NCI-H82 (cell line): ENCODE measurements around the gene PCDHGA10.
"Not testable (repeated sequence)": the region's sequence is repeated elsewhere in the genome, so short reads cannot be mapped to it uniquely, and the experiment has no call there.

Source experiments
- DNase-seq: peaks from one replicate; lab custom pipeline; 2025; lab: John Stamatoyannopoulos, UW

Gene PCDHGA10

DNA sequence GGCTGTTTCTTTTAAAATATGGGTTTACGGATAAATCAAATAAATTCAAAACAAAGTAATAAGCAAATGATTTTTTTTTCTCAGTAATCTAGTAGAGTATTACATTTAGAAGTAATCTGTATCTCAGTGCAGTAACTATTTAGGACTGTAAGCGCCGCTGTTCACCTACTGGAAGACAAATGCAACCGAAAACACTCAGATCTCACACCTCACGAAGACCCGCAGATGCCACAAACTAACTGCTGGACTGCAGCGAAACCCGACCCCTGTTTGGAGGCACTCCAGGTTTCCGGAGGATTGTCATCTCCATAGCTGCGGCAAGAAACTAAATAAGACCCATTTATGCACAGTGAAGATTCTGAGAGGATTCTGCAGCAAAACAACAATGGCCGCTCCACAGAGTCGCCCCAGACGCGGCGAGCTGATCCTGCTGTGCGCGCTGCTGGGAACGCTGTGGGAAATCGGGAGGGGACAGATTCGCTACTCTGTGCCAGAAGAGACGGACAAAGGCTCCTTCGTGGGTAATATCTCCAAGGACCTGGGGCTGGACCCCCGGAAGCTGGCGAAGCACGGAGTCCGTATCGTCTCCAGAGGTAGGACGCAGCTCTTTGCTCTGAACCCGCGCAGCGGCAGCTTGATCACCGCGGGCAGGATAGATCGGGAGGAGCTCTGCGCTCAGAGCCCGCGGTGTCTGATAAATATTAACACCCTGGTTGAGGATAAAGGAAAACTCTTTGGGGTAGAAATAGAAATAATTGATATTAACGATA lies 20.2 kb upstream of the PCDHGA10 start, which contains the start of gene PCDHGA8:
Gene PCDHGA8 (plus strand): TSS at position 205 of the 770 bp plus-strand sequence. CDS start 181 bp downstream, at position 386.
- no peak for DNase-seq

DNA sequence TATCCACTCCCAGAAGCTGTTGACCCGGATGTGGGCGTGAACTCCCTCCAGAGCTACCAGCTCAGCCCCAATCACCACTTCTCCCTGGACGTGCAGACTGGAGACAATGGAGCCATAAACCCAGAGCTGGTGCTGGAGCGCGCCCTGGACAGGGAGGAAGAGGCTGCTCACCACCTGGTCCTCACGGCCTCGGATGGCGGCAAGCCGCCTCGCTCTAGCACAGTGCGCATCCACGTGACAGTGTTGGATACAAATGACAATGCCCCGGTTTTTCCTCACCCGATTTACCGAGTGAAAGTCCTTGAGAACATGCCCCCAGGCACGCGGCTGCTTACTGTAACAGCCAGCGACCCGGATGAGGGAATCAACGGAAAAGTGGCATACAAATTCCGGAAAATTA lies 19.5 kb upstream of the PCDHGA10 start:
- no peak for DNase-seq

DNA sequence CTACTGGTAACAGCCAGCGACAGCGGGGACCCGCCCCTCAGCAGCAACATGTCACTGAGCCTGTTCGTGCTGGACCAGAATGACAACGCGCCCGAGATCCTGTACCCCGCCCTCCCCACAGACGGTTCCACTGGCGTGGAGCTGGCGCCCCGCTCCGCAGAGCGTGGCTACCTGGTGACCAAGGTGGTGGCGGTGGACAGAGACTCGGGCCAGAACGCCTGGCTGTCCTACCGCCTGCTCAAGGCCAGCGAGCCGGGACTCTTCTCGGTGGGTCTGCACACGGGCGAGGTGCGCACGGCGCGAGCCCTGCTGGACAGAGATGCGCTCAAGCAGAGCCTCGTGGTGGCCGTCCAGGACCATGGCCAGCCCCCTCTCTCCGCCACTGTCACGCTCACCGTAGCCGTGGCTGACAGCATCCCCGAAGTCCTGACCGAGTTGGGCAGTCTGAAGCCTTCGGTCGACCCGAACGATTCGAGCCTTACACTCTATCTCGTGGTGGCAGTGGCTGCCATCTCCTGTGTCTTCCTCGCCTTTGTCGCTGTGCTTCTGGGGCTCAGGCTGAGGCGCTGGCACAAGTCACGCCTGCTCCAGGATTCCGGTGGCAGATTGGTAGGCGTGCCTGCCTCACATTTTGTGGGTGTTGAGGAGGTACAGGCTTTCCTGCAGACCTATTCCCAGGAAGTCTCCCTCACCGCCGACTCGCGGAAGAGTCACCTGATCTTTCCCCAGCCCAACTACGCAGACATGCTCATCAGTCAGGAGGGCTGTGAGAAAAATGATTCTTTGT lies 18.2 kb upstream of the PCDHGA10 start:
- DNase-seq: not testable (repeated sequence)

DNA sequence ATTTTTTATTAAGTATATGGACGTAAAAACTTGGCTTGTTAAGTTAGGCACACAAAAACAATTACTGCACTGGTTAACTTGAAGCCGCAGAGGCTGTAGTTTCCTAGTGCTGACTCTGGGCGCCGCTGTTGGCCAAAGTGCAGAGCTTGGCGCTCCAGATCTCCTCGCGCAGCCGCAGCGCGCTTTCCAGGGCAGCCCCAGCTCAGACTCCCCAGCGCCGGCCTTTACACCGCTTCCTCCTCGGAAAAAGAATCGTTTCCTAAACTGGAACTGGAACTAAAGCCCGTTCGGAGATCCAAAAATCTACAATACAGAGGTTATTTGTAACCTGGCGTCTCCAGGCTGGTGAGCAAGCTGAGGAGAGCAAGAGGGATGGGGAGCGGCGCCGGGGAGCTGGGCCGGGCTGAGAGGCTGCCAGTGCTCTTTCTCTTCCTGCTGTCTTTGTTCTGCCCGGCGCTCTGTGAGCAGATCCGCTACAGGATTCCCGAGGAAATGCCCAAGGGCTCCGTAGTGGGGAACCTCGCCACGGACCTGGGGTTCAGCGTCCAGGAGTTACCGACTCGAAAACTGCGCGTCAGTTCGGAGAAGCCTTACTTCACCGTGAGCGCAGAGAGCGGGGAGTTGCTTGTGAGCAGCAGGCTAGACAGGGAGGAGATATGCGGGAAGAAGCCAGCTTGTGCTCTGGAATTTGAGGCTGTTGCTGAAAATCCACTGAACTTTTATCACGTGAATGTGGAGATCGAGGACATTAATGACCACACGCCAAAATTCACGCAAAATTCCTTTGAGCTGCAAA lies 14.8 kb upstream of the PCDHGA10 start, which contains the start of gene PCDHGB5:
Gene PCDHGB5 (plus strand): TSS at position 192 of the 796 bp plus-strand sequence. CDS start 181 bp downstream, at position 373.
- DNase-seq: not testable (repeated sequence)

DNA sequence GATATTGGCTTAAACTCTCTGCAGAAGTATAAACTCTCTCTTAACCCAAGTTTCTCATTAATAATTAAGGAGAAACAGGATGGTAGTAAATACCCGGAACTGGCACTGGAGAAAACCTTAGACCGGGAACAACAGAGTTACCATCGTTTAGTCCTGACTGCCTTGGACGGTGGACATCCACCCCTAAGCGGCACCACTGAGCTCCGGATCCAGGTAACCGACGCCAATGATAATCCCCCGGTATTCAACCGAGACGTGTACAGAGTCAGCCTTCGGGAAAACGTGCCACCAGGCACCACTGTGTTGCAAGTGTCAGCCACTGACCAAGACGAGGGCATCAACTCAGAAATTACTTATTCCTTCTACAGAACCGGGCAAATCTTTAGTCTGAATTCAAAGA lies 14.2 kb upstream of the PCDHGA10 start:
- no peak for DNase-seq

DNA sequence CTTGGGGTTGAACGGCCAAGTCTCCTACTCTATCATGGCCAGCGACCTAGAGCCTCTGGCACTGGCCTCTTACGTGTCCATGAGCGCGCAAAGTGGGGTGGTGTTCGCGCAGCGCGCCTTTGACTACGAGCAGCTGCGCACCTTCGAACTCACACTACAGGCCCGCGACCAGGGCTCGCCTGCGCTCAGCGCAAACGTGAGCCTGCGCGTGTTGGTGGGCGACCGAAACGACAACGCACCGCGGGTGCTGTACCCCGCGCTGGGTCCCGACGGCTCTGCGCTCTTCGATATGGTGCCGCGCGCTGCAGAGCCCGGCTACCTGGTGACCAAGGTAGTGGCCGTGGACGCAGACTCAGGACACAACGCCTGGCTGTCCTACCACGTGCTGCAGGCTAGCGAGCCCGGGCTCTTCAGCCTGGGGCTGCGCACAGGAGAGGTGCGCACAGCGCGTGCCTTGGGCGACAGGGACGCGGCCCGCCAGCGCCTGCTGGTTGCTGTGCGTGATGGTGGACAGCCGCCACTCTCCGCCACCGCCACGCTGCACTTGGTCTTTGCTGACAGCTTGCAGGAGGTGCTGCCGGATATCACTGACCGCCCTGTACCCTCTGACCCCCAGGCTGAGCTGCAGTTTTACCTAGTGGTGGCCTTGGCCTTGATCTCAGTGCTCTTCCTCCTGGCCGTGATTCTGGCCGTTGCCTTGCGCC lies 13.1 kb upstream of the PCDHGA10 start:
- no peak for DNase-seq

DNA sequence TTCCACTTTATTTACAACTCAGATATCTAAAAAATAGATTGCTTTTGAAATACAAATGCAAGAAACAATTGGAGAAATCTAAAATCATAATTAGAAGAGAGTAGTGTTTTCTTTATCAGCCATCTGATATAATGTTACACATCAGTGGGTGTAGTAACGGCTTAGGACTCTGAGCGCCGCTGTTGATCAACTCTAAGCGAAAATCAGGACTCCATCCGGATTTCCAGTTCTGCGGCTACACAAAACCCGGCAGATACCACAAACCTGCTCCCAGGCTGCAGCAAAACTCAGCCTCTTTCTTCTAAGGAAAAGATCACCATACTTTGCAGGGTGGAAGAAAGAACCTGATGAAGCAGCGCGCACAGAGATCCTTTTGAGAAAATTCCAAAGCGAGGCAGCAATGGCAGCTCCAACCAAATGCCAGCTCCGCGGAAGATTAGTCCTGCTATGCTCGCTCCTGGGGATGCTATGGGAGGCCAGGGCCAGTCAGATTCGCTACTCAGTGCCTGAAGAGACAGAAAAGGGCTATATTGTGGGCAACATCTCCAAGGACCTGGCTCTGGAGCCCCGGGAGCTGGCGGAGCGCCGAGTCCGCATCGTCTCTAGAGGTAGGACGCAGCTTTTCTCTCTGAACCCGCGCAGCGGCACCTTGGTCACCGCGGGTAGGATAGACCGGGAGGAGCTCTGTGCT lies 10.1 kb upstream of the PCDHGA10 start, which contains the start of gene PCDHGA9:
Gene PCDHGA9 (plus strand): TSS at position 226 of the 691 bp plus-strand sequence. CDS start 175 bp downstream, at position 401.
- peak; percentile 32 for DNase-seq

DNA sequence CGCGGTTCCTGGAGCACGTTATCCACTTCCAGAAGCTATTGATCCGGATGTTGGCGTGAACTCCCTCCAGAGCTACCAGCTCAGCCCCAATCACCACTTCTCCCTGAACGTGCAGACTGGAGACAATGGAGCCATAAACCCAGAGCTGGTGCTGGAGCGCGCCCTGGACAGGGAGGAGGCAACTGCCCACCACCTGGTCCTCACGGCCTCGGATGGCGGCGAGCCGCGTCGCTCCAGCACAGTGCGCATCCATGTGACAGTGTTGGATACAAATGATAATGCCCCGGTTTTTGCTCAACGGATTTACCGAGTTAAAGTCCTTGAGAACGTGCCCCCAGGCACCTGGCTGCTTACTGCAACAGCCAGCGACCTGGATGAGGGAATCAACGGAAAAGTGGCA lies 9.4 kb upstream of the PCDHGA10 start:
- no peak for DNase-seq

DNA sequence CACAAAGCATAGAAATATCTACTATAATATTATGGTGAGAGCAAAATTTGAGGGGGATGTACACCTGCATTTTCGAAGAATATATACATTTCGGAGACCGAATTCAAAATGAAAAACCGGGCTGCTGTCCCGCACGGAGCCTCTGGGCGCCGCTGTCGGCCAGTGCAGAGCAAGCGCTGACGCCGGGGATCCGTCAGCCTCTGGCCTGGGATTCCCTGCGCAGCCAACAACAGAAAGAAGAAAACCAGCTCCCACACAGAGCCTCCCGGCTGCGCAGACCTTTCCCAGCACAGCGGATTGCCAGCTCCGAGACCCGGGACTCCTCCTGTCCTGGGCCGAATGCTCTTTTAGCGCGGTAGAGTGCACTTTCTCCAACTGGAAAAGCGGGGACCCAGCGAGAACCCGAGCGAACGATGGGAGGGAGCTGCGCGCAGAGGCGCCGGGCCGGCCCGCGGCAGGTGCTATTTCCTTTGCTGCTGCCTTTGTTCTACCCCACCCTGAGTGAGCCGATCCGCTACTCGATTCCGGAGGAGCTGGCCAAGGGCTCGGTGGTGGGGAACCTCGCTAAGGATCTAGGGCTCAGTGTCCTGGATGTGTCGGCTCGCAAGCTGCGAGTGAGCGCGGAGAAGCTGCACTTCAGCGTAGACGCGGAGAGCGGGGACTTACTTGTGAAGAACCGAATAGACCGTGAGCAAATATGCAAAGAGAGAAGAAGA lies 4.8 kb upstream of the PCDHGA10 start, which contains the start of gene PCDHGB6:
Gene PCDHGB6 (plus strand): TSS at position 232 of the 716 bp plus-strand sequence. CDS start 182 bp downstream, at position 414.
- peak; percentile 52 for DNase-seq

DNA sequence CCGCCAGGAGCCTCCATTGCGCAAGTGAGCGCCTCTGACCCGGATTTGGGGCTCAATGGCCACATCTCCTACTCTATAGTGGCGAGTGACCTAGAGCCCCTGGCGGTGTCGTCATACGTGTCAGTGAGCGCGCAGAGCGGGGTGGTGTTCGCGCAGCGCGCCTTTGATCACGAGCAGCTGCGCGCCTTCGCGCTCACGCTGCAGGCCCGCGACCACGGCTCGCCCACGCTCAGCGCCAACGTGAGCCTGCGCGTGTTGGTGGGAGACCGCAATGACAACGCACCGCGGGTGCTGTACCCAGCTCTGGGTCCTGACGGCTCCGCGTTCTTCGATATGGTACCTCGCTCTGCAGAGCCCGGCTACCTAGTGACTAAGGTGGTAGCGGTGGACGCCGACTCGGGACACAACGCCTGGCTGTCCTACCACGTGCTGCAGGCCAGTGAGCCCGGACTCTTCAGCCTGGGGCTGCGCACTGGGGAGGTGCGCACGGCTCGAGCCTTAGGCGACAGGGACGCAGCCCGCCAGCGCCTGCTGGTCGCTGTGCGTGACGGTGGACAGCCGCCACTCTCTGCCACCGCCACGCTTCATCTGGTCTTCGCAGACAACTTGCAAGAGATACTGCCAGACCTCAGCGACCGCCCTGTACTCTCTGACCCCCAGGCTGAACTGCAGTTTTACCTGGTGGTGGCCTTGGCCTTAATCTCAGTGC lies 3.0 kb upstream of the PCDHGA10 start:
- DNase-seq: no peak

DNA sequence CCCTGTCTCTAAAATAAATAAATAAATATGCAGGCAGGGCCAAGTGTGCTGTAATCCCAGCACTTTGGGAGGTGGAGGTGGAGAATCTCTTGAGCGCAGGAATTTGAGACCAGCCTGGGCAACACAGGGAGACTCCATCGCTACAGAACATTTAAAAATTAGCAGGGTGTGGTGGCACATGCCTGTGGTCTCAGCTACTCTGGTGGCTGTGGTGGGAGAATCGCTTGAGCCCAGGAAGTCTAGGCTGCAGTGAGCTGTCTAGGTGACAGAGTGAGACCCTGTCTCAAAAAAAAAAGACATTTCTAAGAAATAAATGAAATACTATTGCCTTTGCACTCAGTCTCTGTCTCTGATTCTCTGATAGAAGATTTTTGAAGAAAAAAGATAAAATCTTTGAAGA lies 1.2 kb upstream of the PCDHGA10 start:
- no peak for DNase-seq

DNA sequence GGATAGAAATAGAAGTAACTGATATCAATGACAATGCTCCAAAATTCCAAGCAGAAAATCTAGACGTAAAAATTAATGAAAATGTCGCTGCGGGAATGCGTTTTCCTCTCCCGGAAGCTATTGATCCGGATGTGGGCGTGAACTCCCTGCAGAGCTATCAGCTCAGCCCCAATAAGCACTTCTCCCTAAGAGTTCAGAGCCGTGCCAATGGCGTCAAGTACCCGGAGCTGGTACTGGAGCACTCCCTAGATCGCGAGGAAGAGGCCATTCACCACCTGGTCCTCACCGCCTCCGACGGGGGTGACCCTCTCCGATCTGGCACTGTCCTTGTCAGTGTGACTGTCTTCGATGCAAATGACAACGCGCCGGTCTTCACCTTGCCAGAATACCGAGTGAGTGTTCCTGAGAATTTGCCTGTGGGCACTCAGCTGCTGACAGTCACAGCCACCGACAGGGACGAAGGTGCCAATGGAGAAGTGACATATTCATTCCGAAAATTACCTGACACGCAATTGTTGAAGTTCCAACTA lies 818 bp downstream of the PCDHGA10 start:
- DNase-seq: no peak

DNA sequence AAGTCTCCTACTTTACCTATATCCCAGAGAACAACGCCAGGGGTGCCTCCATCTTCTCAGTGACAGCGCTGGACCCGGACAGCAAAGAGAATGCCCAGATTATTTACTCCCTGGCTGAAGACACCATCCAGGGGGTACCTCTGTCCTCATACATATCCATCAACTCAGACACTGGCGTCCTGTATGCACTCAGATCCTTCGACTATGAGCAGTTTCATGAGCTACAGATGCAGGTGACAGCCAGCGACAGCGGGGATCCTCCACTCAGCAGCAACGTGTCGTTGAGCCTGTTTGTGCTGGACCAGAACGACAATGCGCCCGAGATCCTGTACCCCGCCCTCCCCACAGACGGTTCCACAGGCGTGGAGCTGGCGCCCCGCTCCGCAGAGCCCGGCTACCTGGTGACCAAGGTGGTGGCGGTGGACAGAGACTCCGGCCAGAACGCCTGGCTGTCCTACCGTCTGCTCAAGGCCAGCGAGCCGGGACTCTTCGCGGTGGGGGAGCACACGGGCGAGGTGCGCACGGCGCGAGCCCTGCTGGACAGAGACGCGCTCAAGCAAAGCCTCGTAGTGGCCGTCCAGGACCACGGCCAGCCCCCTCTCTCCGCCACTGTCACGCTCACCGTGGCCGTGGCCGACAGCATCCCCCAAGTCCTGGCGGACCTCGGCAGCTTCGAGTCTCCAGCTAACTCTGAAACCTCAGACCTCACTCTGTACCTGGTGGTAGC lies 1.9 kb downstream of the PCDHGA10 start:
- not testable (repeated sequence) for DNase-seq

DNA sequence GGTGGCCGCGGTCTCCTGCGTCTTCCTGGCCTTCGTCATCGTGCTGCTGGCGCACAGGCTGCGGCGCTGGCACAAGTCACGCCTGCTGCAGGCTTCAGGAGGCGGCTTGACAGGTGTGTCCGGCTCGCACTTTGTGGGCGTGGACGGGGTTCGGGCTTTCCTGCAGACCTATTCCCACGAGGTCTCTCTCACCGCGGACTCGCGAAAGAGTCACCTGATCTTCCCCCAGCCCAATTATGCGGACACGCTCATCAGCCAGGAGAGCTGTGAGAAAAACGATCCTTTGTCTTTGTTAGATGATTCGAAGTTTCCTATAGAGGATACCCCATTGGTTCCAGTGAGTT lies 2.5 kb downstream of the PCDHGA10 start:
- DNase-seq: not testable (repeated sequence)

DNA sequence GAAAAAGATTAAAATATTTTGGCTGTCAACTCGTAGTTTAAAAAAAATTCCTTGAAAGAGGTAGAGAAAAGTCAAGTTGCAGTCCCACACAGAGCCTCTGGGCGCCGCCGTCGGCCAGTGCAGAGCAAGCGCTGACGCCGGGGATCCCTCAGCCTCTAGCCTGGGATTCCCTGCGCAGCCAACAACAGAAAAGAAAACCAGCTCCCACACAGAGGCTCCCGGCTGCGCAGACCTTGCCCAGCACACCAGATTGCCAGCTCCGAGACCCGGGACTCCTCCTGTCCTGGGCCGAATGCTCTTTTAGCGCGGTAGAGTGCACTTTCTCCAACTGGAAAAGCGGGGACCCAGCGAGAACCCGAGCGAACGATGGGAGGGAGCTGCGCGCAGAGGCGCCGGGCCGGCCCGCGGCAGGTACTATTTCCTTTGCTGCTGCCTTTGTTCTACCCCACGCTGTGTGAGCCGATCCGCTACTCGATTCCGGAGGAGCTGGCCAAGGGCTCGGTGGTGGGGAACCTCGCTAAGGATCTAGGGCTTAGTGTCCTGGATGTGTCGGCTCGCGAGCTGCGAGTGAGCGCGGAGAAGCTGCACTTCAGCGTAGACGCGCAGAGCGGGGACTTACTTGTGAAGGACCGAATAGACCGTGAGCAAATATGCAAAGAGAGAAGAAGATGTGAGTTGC lies 4.8 kb downstream of the PCDHGA10 start, which contains the start of gene PCDHGB7:
Gene PCDHGB7 (plus strand): TSS at position 184 of the 679 bp plus-strand sequence. CDS start 183 bp downstream, at position 367.
- peak; percentile 27 for DNase-seq

DNA sequence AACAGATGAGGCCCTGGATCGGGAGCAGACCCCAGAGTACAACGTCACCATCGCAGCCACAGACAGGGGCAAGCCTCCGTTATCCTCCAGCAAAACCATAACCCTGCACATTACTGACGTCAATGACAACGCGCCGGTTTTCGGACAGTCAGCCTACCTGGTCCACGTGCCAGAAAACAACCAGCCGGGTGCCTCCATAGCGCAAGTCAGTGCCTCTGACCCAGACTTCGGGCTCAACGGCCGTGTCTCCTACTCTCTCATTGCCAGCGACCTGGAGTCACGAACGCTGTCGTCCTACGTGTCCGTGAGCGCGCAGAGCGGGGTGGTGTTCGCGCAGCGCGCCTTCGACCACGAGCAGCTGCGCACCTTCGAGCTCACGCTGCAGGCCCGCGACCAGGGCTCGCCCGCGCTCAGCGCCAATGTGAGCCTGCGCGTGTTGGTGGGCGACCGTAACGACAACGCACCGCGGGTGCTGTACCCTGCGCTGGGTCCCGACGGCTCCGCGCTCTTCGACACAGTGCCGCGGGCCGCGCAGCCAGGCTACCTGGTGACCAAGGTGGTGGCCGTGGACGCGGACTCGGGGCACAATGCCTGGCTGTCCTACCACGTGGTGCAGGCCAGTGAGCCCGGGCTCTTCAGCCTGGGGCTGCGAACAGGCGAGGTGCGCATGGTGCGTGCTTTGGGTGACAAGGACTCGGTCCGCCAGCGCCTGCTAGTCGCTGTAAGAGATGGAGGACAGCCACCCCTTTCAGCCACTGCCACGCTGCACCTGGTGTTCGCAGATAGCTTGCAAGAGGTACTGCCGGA lies 6.5 kb downstream of the PCDHGA10 start:
- DNase-seq: no peak
